RWPE2 (cell line): ENCODE measurements around the gene RGMA.
A peak's percentile ranks its signal among the peaks of the same experiment; 100 is the strongest.

Source experiments
- ATAC-seq: fragments of 200-7000 bp; cut with Tn5 transposase; 3 replicates; pipeline ENCODE4 v1.9.1; 2021; ENCODE audit warnings: low read depth
- DNase-seq: peaks from one replicate; pipeline ENCODE4 v3.0.0-alpha.2; 2020; ENCODE audit warnings: low spot score
- H3K27ac ChIP-seq: fragments of 450-650 bp; 2 replicates; pipeline ENCODE4 v1.5.1; 2017; ENCODE audit warnings: mild to moderate bottlenecking; ENCODE audit not compliant: poor library complexity, severe bottlenecking
- H3K27me3 ChIP-seq: fragments of 250-450 bp; sonication (Bioruptor Pico); 2 replicates; pipeline ENCODE4 v1.5.1; 2021; ENCODE audit warnings: mild to moderate bottlenecking, moderate library complexity; ENCODE audit not compliant: insufficient read depth, poor library complexity, severe bottlenecking
- H3K36me3 ChIP-seq: fragments of 250-450 bp; sonication (Bioruptor Pico); 2 replicates; pipeline ENCODE4 v1.5.1; 2020; ENCODE audit warnings: low read depth, mild to moderate bottlenecking, moderate library complexity
- H3K4me1 ChIP-seq: fragments of 250-450 bp; sonication (Bioruptor Pico); 2 replicates; pipeline ENCODE4 v1.5.1; 2021; ENCODE audit warnings: mild to moderate bottlenecking, moderate library complexity; ENCODE audit not compliant: insufficient read depth, poor library complexity, severe bottlenecking
- H3K4me3 ChIP-seq: fragments of 250-450 bp; sonication (Bioruptor Pico); 2 replicates; pipeline ENCODE4 v1.5.1; 2021; ENCODE audit warnings: mild to moderate bottlenecking, moderate library complexity; ENCODE audit not compliant: severe bottlenecking
- H3K9me3 ChIP-seq: fragments of 250-450 bp; sonication (Bioruptor Pico); 2 replicates; pipeline ENCODE4 v1.5.1; 2021; ENCODE audit warnings: mild to moderate bottlenecking, moderate library complexity; ENCODE audit not compliant: severe bottlenecking
- CTCF ChIP-seq: fragments of 450-650 bp; IDR thresholded peaks from one replicate; pipeline ENCODE4 v1.5.1; 2017; ENCODE audit warnings: mild to moderate bottlenecking, moderate library complexity; ENCODE audit not compliant: poor library complexity, severe bottlenecking

The RGMA gene

GRCh38 chr15:93056836-93057235 lies 32.2 kb downstream of the RGMA start:
- Histone ChIP-seq H3K4me3 (no peak overlapping the region), H3K4me1 (peaks cover 5% of the 10 kb centered on the region), H3K27ac (no peak overlapping the region), H3K27me3 (no peaks in the 10 kb centered on the region), H3K36me3 (no peaks in the 10 kb centered on the region), H3K9me3 (no peaks in the 10 kb centered on the region)
- no peak for TF ChIP-seq CTCF
- no peak for ATAC-seq
- DNase-seq: peak; percentile 54

GRCh38 chr15:93055211-93055610 lies 33.8 kb downstream of the RGMA start:
- ATAC-seq (no peak), DNase-seq (no peak)
- Histone ChIP-seq H3K4me1 (no peaks in the 10 kb centered on the region), H3K27me3 (no peaks in the 10 kb centered on the region), H3K4me3 (no peak overlapping the region), H3K9me3 (no peaks in the 10 kb centered on the region), H3K36me3 (no peaks in the 10 kb centered on the region), H3K27ac (no peak overlapping the region)
- TF ChIP-seq CTCF: no peak

- Histone ChIP-seq H3K4me1 (no peaks in the 10 kb centered on the region), H3K27ac (no peak overlapping the region), H3K4me3 (no peak overlapping the region), H3K36me3 (no peaks in the 10 kb centered on the region), H3K27me3 (no peaks in the 10 kb centered on the region), H3K9me3 (no peaks in the 10 kb centered on the region)
- no peak for DNase-seq
- TF ChIP-seq CTCF: no peak
- 0 out of 3 replicates have a peak, but pooled peaks have one; percentile 7 for ATAC-seq
Observed at GRCh38 chr15:93052090-93052879, 36.7 kb downstream of the RGMA start.

- Histone ChIP-seq H3K27ac (no peak overlapping the region), H3K4me3 (no peak overlapping the region), H3K36me3 (no peaks in the 10 kb centered on the region), H3K4me1 (no peaks in the 10 kb centered on the region), H3K27me3 (no peaks in the 10 kb centered on the region), H3K9me3 (no peaks in the 10 kb centered on the region)
- no peak for TF ChIP-seq CTCF
- ATAC-seq (no peak), DNase-seq (no peak)
Observed at GRCh38 chr15:93051236-93052089, 37.5 kb downstream of the RGMA start.
